ENCODE data around the gene TOE1. TPM values are rescaled to one million over a fixed set of nuclear protein-coding genes. Genes with fewer than 3 reads are reported as not detected.

Gene TOE1
- total and polyA plus RNA-seq, 9 of the 15 experiments (the other 6 are each of a cell fraction or from before 2014, with no cell fraction given): 32.1 to 85.7 (median 38.0) TPM

DNA sequence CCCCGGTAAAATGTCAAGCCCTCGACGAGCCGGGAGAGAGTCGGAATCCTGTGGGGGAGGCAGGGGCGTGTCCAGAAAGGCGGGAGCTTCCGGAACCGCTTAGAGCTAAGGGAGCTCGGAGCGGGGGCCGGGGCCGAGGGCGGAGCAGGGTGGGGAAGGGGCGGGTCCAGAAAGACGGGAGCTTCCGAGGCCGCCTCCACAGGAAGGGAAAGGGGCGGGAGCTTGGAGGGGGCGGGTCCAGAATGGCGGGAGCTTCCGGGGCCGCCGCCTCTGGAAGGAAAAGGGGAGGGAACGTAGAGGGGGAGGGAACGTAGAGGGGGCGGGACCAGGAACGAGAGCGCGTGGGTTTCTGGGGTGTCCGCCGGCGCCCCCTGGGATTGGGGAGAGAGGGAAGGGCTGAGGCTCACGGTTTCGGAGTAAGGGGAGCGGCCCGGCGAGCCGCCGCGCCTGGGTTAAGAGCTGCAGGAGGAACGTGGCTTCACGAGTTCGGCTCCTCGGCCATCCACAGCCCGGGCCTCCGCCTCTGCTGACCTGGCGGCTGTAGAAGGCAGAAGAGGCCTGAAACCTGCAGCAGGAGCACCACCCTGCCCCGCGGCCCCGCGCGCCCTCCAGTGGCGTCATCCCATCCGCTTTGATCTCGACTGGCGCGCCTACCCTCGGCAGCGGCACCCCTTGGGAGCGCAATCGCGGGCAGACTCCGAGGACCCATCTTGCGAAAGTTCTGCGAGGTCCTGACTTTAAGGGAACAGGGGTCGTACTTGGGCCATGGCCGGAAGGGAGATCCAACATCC lies 36.3 kb upstream of the TOE1 start (continued):
- TF ChIP-seq ZBTB40 (IDR thresholded peaks at IDR 0.05): peak; percentile 84
- no peak for TF ChIP-seq ZBTB40 (CRISPR knock-in tag; IDR thresholded peaks at IDR 0.05)
- peak; percentile 85; the same call in 1 of the 2 replicates for TF ChIP-seq ZBTB9 (CRISPR knock-in tag; IDR thresholded peaks at IDR 0.05)
- TF ChIP-seq KLF6 (CRISPR knock-in tag; IDR thresholded peaks at IDR 0.05; ENCODE audit: borderline replicate concordance): peak; percentile 36; the same call in 1 of the 2 replicates
- TF ChIP-seq TGIF2 (CRISPR knock-in tag; IDR thresholded peaks at IDR 0.05): no peak
- no peak for TF ChIP-seq GABPB2 (CRISPR knock-in tag; conservative IDR thresholded peaks at IDR 0.05)
- TF ChIP-seq COPS2 (conservative IDR thresholded peaks at IDR 0.05): no peak
- TF ChIP-seq CSDE1 (IDR thresholded peaks at IDR 0.05): peak in 1 of 2 experiments; percentile 14; a peak in 1 of 4 replicates
- no peak for TF ChIP-seq NFXL1 (CRISPR knock-in tag; IDR thresholded peaks at IDR 0.05)
- TF ChIP-seq HMG20A (CRISPR knock-in tag; conservative IDR thresholded peaks at IDR 0.05): no peak
- peak; percentile 53 for TF ChIP-seq TBP (optimal IDR thresholded peaks at IDR 0.05; ENCODE audit: low read depth, low read length)
- TF ChIP-seq POU5F1 (IDR thresholded peaks at IDR 0.05; ENCODE audit: borderline replicate concordance, low read depth, low read length, partially characterized antibody): peak; percentile 44
- peak; percentile 31; the same call in 1 of the 2 replicates for TF ChIP-seq DIDO1 (tag; IDR thresholded peaks at IDR 0.05; ENCODE audit: low read depth)
- TF ChIP-seq STAT5B (CRISPR knock-in tag; IDR thresholded peaks at IDR 0.05): no peak
- TF ChIP-seq WHSC1 (IDR thresholded peaks at IDR 0.05; ENCODE audit: low read length): no peak
- no peak for TF ChIP-seq MAFF (IDR thresholded peaks at IDR 0.05; ENCODE audit: low read length)
- TF ChIP-seq ZNF717 (CRISPR knock-in tag; IDR thresholded peaks at IDR 0.05): no peak
- no peak for TF ChIP-seq GTF2B (IDR thresholded peaks at IDR 0.05; ENCODE audit: extremely low read depth, insufficient read length)
- no peak for TF ChIP-seq HNRNPUL1 (IDR thresholded peaks at IDR 0.05; ENCODE audit: low read length)

Data from K562 (cell line).